ENCODE data around the gene MKNK2.
"Not testable (repeated sequence)": the region's sequence is repeated elsewhere in the genome, so short reads cannot be mapped to it uniquely, and the experiment has no call there.

The MKNK2 gene

DNA sequence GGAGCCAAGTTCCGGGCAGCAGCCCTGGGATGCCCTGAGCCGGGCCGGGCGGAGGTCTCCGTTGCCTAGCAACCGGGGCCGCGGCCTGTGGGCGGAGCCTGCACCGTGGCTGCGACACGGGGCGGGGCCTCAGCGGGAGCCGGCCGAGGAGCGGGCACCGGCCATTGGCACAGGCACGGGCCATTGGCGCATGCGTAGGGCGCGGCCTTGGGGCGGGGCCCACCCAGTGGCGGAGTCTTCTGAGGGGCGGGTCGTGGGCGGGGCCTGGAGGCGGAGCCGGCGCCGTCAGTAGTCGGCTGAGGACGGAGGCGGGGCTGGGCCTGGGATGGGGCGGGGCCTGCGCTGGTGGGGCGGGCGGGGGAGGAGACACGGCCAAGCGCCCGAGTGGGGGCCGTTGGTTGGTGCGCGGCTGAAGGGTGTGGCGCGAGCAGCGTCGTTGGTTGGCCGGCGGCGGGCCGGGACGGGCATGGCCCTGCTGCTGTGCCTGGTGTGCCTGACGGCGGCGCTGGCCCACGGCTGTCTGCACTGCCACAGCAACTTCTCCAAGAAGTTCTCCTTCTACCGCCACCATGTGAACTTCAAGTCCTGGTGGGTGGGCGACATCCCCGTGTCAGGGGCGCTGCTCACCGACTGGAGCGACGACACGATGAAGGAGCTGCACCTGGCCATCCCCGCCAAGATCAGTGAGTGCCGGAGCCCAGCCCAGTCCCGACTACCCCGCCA lies 45.6 kb upstream of the MKNK2 start, which contains the start of gene IZUMO4:
Gene IZUMO4, plus strand, starts transcription at position 436 of the 723 bp plus-strand sequence. Its CDS starts 31 bp downstream, at position 467.
- TF ChIP-seq, protein P1, sequence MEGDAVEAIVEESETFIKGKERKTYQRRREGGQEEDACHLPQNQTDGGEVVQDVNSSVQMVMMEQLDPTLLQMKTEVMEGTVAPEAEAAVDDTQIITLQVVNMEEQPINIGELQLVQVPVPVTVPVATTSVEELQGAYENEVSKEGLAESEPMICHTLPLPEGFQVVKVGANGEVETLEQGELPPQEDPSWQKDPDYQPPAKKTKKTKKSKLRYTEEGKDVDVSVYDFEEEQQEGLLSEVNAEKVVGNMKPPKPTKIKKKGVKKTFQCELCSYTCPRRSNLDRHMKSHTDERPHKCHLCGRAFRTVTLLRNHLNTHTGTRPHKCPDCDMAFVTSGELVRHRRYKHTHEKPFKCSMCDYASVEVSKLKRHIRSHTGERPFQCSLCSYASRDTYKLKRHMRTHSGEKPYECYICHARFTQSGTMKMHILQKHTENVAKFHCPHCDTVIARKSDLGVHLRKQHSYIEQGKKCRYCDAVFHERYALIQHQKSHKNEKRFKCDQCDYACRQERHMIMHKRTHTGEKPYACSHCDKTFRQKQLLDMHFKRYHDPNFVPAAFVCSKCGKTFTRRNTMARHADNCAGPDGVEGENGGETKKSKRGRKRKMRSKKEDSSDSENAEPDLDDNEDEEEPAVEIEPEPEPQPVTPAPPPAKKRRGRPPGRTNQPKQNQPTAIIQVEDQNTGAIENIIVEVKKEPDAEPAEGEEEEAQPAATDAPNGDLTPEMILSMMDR (IDR thresholded peaks at IDR 0.05; ENCODE audit: low read depth, low read length, missing control alignments), result peak; percentile 21
- DNase-seq (ENCODE audit: extremely low read depth, low read depth), result peak; percentile 77
- peak within 1 kb of the TSS; percentile 64 for H3K4me3 ChIP-seq (replicated peaks; ENCODE audit: low read depth, low read length)

DNA sequence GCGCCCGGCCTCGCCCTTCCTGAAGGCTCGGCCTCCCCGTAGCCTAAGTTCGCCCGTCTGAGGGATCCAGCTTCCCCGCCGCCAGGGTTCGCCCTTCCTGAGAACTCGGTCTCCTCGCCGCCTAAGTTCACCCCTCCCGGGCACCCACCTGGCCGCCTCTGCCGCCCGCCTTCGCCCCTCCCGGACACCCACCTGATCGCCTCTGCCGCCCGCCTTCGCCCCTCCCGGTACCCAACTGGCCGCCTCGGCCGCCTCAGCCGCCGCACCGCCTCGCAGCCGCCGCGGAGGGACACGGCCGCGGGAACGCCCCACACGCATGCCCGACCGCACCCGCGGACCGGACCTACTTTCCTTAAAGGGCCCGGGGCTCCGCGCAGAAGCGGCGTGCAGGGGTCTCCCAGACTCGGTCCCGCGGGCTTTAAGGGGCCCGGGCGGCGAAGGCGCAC lies 45.0 kb upstream of the MKNK2 start, which contains the start of gene MOB3A:
Gene MOB3A, minus strand, starts transcription at position 293 of the 446 bp plus-strand sequence. CDS start 17,766 bp downstream, outside the sequence.
- TF ChIP-seq, protein P1 (IDR thresholded peaks at IDR 0.05; ENCODE audit: low read depth, low read length, missing control alignments), result peak; percentile 39
- H3K4me3 ChIP-seq (replicated peaks; ENCODE audit: low read depth, low read length), result peak within 1 kb of the TSS; percentile 64
- no peak for DNase-seq (ENCODE audit: extremely low read depth, low read depth)

DNA sequence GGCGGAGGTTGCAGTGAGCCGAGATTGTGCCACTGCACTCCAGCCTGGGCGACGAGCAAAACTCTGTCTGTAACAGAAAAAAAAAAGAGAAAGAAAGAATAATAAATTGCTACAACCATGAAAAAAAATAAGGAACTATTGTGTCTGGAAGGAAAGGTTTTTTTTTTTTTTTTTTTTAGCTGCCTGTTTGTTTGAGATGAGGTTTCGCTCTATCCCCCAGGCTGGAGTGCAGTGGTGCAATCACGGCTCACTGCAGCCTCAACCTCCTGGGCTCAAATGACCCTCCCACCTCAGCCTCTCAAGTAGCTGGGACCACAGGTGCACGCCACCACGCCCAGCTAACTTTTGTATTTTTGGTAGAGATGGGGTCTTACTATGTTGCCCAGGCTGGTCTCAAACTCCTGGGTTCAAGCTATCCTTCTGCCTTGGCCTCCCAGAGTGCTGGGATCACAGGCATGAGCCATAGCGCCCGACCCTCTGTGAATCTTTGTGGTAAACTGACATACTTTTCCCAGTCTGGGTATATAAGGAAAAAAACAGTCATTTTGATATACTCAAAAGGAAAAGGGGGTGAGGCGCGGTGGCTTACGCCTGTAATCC lies 41.0 kb upstream of the MKNK2 start:
- not testable (repeated sequence) for DNase-seq (ENCODE audit: extremely low read depth, low read depth); H3K4me3 ChIP-seq (replicated peaks; ENCODE audit: low read depth, low read length)

DNA sequence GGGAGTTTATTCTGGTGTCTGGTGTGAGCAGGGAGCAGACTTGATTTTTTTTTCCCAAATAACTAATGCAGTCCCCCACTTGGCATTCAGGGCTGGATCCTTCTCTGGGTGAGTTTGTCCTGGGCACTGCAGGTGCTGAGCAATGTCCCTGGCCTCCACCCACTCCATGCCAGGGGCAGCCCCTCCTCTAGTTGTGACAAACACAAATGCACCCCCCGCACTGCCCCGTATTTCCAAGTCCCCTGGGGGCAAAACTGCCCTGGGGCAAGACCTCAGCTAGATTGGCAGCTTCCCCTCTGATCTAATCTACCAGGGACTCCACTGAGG lies 38.6 kb upstream of the MKNK2 start:
- no peak for DNase-seq (ENCODE audit: extremely low read depth, low read depth)
- no peak overlapping the region for H3K4me3 ChIP-seq (replicated peaks; ENCODE audit: low read depth, low read length)
- TF ChIP-seq, protein P1 (IDR thresholded peaks at IDR 0.05; ENCODE audit: low read depth, low read length, missing control alignments), result no peak

DNA sequence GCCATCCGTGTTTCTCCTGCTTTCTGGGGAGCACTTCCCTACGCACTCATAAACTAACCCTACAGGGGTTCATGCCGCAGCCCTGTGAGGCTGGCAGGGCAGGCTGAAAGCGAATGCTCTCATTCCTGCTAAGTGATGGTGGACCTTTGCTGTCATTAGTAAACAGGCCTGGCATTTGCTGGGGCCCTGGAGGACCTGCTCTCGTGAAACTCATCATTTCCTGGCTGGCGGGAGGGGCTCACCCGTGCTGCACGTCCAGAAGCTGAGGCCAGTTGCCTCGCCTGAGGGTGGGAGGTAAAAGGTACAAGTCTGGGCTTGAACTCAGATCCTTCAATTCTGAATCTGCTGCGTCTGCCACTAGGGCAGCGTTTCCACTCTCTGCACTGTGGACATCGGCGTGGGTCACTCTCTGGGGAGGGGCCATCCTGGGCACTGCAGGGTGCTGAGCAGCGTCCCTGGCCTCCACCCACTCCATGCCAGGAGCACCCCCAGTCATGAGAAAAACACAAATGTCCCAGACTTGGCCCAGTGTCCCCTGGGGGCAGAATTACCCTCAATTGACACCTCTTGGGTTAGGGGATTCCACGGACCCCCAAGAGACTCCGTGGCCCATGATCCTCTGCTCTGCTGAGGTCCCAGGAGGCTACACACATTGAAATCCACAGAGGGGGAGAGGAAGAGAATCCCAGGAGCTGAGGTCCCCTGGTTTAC lies 38.1 kb upstream of the MKNK2 start:
- DNase-seq (ENCODE audit: extremely low read depth, low read depth), result no peak
- H3K4me3 ChIP-seq (replicated peaks; ENCODE audit: low read depth, low read length), result no peak overlapping the region
- TF ChIP-seq, protein P1 (IDR thresholded peaks at IDR 0.05; ENCODE audit: low read depth, low read length, missing control alignments), result no peak

DNA sequence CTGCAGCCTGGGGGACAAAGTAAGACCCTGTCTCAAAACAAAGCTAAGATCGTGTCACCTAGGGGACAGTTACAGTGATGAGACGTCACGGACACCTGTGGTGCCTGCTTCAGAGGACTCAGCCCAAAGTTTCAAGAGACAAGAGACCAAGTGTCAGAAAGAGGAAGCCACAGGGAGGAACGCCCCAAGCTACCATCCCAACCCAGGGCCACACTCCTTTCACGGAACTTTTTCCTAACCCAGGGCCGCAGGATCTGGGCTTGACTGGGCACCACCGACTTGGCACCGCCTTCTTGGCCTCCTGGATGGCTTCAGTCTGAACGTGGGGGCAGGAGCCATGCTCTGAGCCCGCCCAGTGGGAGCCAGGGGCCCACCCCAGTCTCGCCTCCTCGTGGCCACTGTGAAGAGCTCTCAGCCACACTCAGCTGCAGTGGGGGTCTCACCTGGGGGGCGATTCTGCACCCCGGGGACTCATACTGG lies 36.6 kb upstream of the MKNK2 start:
- H3K4me3 ChIP-seq (replicated peaks; ENCODE audit: low read depth, low read length), result no peak overlapping the region
- no peak for DNase-seq (ENCODE audit: extremely low read depth, low read depth)
- TF ChIP-seq, protein P1 (IDR thresholded peaks at IDR 0.05; ENCODE audit: low read depth, low read length, missing control alignments), result no peak

DNA sequence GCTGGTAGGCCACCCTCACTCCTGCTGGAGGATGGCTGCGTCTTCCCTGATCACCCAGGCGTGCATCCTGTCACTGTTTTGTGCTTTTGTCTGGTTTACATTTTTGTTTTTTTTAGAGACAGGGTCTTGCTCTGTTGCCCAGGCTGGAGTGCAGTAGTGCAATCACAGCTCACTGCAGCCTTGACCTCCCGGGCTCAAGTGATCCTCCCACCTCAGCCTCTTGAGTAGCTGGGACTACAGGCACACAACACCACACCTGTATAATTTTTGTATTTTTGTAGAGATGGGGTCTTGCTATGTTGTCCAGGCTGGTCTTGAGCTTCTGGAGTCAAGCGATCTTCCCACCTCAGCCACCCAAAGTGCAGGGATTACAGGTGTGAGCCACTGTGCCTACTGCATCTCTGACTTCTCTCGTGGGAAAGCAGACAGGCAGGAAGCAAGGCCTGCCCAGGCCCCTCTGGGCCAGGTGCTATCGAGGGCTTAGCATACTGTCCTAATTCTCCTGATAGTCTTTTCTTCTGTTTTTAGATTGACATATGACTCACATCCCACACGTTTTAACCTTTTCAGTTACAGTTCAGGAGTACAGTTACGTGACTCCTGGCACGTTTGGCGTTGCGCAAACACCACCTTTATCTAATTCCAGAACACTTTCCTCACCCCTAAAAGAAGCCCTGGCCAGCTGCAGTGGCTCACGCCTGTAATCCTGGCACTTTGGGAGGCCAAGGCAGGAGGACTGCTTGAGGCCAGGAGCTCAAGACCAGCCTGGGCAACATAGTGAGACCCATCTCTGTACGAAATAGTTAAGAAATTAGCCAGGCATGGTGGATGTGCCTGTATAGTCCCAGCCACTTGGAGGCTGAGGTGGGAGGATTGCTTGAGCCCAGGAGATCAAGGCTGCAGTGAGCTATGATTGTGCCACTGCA lies 35.9 kb upstream of the MKNK2 start:
- not testable (repeated sequence) for H3K4me3 ChIP-seq (replicated peaks; ENCODE audit: low read depth, low read length); DNase-seq (ENCODE audit: extremely low read depth, low read depth)

All from HFF-Myc (cell line).